CD4-positive, alpha-beta T cell (primary cell): ENCODE data around the gene COA7. TPM values are rescaled to one million over a fixed set of nuclear protein-coding genes. Genes with fewer than 3 reads are reported as not detected.

Source experiments
- ATAC-seq: fragments of 200-7000 bp; cut with Tn5 transposase; one replicate; pipeline ENCODE4 v1.10.0; 2022; ENCODE audit warnings: mild to moderate bottlenecking; ENCODE audit not compliant: poor library complexity
- CTCF ChIA-PET: fragments of 350-600 bp; sonication (Branson Sonifier 250); formaldehyde crosslinking; loops from one replicate; lab custom pipeline; 2021; ENCODE audit warnings: antibody characterized with exemption, inconsistent platforms; lab: Charles Lee
- POLR2A ChIA-PET: fragments of 350-600 bp; sonication (Branson Sonifier 250); formaldehyde crosslinking; loops from one replicate; lab custom pipeline; 2021; ENCODE audit warnings: antibody characterized with exemption, inconsistent platforms; lab: Charles Lee
- DNase-seq, 14 experiments: peaks; one replicate each; pipeline ENCODE4 v3.0.0-alpha.2; 2013 to 2020; ENCODE audit warnings: mixed read lengths in 2 of 14
- H3K27ac ChIP-seq, 2 donors: one replicate each; pipeline versions ENCODE4 v1.5.1 to v1.7.0; 2013; ENCODE audit warnings: low read length in 2 of 2, low read depth in 1 of 2, mild to moderate bottlenecking in 1 of 2
- H3K27me3 ChIP-seq, 2 experiments: 1 replicate in 1 of 2; 2 replicates in 1 of 2; pipeline versions ENCODE4 v1.6.1 to v1.7.0; 2013; ENCODE audit warnings: low read length in 2 of 2, control low read depth in 1 of 2, mild to moderate bottlenecking in 1 of 2, moderate library complexity in 1 of 2; ENCODE audit not compliant: insufficient read depth in 2 of 2, control insufficient read depth in 1 of 2
- H3K36me3 ChIP-seq: one replicate; pipeline ENCODE4 v1.6.1; 2013; ENCODE audit warnings: low read length, control low read depth; ENCODE audit not compliant: insufficient read depth
- H3K4me1 ChIP-seq: one replicate; pipeline ENCODE4 v1.6.1; 2013; ENCODE audit warnings: low read length, control low read depth; ENCODE audit not compliant: insufficient read depth
- H3K4me3 ChIP-seq: one replicate; pipeline ENCODE4 v1.5.1; 2013; ENCODE audit warnings: mild to moderate bottlenecking, low read length, moderate library complexity
- H3K9me3 ChIP-seq, 2 experiments: 1 replicate in 1 of 2; 2 replicates in 1 of 2; pipeline versions ENCODE4 v1.6.1 to v1.7.0; 2013; ENCODE audit warnings: low read length in 2 of 2, mild to moderate bottlenecking in 2 of 2, control low read depth in 1 of 2, moderate library complexity in 1 of 2; ENCODE audit not compliant: control insufficient read depth in 1 of 2, insufficient read depth in 1 of 2
- H3K27ac Mint-ChIP-seq: one replicate; pipeline ENCODE4 v1.8.0; 2020; ENCODE audit warnings: mixed read lengths
- H3K27me3 Mint-ChIP-seq: one replicate; pipeline ENCODE4 v1.8.0; 2021; ENCODE audit warnings: mixed read lengths
- H3K36me3 Mint-ChIP-seq: one replicate; pipeline ENCODE4 v1.8.0; 2021; ENCODE audit warnings: low read depth, mixed read lengths
- H3K4me1 Mint-ChIP-seq: one replicate; pipeline ENCODE4 v1.8.0; 2021; ENCODE audit warnings: low read depth, mixed read lengths
- H3K4me3 Mint-ChIP-seq: one replicate; pipeline ENCODE4 v1.8.0; 2020; ENCODE audit warnings: mild to moderate bottlenecking, mixed read lengths
- H3K9me3 Mint-ChIP-seq: one replicate; pipeline ENCODE4 v1.8.0; 2020; ENCODE audit warnings: mixed read lengths
- CTCF ChIP-seq: fragments of 200-600 bp; IDR thresholded peaks from one replicate; pipeline ENCODE4 v1.8.0; 2022; ENCODE audit warnings: antibody characterized with exemption, mild to moderate bottlenecking
- intact Hi-C, 2 experiments: fragments of 100-400 bp; cut with DNase I in 1 of 2; cut with micrococcal nuclease in 1 of 2; formaldehyde crosslinking; loops; one replicate each; pipeline versions ENCODE4 v1.15.1 to v1.9.0; 2023 to 2025; cut with DNase I, micrococcal nuclease
- total RNA-seq, 174 experiments: library from RNA in 2 of 174; stranded (reverse) in 2 of 174; gene quantifications; one replicate each; pipeline ENCODE4 v1.2.3 and lab custom pipeline; 2021 to 2026

The COA7 gene
- total RNA-seq, 2 experiments from 2014 or later, result 0.99 to 1.1 TPM

- Mint-ChIP-seq H3K27ac (no peak overlapping the region), H3K4me1 (peaks cover 24% of the 10 kb centered on the region), H3K4me3 (no peak overlapping the region), H3K27me3 (no peaks in the 10 kb centered on the region), H3K36me3 (peaks cover 75% of the 10 kb centered on the region), H3K9me3 (no peaks in the 10 kb centered on the region)
- no peaks in the 10 kb centered on the region for H3K9me3 ChIP-seq
- H3K27me3 ChIP-seq, result no peaks in the 10 kb centered on the region
- TF ChIP-seq CTCF, result no peak
- H3K27ac ChIP-seq, result no peak overlapping the region
- ChIA-PET POLR2A (no interaction called here), CTCF (no interaction called here)
- intact Hi-C loops, result no loop called here
- DNase-seq, result no peak
- peaks cover 47% of the 10 kb centered on the region for H3K36me3 ChIP-seq
- no peak for ATAC-seq
- H3K4me1 ChIP-seq, result no peaks in the 10 kb centered on the region
- no peak overlapping the region for H3K4me3 ChIP-seq
Observed at GRCh38 chr1:52654063-52654462, 44.1 kb downstream of the COA7 start.

- CTCF ChIA-PET, result no interaction called here
- DNase-seq, result no peak
- peaks cover 31% of the 10 kb centered on the region for H3K4me1 Mint-ChIP-seq
Observed at GRCh38 chr1:52653207-52653849, 44.8 kb downstream of the COA7 start.

GRCh38 chr1:52651904-52652303 lies 46.2 kb downstream of the COA7 start:
- no peaks in the 10 kb centered on the region for H3K4me1 ChIP-seq
- CTCF ChIA-PET, result no interaction called here
- H3K27ac Mint-ChIP-seq, result peak overlapping the region; percentile 11
- POLR2A ChIA-PET, result no interaction called here
- no peaks in the 10 kb centered on the region for H3K27me3 ChIP-seq
- H3K36me3 ChIP-seq, result peaks cover 51% of the 10 kb centered on the region
- H3K27ac ChIP-seq, result no peak overlapping the region
- intact Hi-C loops, result no loop called here
- TF ChIP-seq CTCF, result no peak
- no peak overlapping the region for H3K4me3 ChIP-seq
- H3K9me3 Mint-ChIP-seq, result no peaks in the 10 kb centered on the region
- no peak overlapping the region for H3K4me3 Mint-ChIP-seq
- no peaks in the 10 kb centered on the region for H3K27me3 Mint-ChIP-seq
- no peak for DNase-seq
- no peak for ATAC-seq
- peaks cover 87% of the 10 kb centered on the region for H3K36me3 Mint-ChIP-seq
- H3K9me3 ChIP-seq, result no peaks in the 10 kb centered on the region
- peaks cover 26% of the 10 kb centered on the region for H3K4me1 Mint-ChIP-seq

More at GRCh38 chr1:52653207-52653849, 44.8 kb downstream of the COA7 start:
- Histone ChIP-seq H3K4me3 (no peak overlapping the region), H3K27me3 (no peaks in the 10 kb centered on the region), H3K9me3 (no peaks in the 10 kb centered on the region), H3K27ac (no peak overlapping the region), H3K36me3 (peaks cover 54% of the 10 kb centered on the region), H3K4me1 (no peaks in the 10 kb centered on the region)
- Mint-ChIP-seq H3K27ac (peak overlapping the region; percentile 70), H3K27me3 (no peaks in the 10 kb centered on the region), H3K4me3 (no peak overlapping the region), H3K36me3 (peaks cover 82% of the 10 kb centered on the region), H3K9me3 (no peaks in the 10 kb centered on the region)
- POLR2A ChIA-PET, result interaction anchor here (1.2 kb wide), 1 partner anchor 20 kb away, joined by 3 read pairs; no protein-coding TSS in a partner anchor
- TF ChIP-seq CTCF, result no peak
- intact Hi-C loops, result no loop called here
- ATAC-seq, result no peak
